ENCODE results near the gene ARRB1.

DNA sequence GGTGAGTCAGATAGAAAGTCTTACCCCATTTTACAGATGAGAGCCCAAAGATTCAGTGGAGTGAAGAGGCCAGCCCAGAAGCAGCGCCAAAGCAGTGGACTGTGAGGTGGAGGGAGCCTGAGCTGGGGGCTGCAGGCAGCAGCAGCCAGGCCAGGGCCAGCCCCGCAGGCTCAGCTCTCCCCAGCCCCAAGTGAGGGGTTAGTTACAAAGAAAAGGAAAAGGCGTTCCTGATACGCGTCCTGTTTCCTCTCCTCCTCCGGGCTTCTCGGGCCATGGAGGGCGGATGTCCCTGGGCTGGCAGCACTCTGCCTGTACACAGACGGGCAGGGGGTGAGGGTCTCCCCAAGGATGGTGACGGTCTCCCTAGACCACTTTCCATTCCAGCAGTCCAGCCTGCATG, 44.9 kb downstream of the ARRB1 start:
- TF ChIP-seq, protein P1, sequence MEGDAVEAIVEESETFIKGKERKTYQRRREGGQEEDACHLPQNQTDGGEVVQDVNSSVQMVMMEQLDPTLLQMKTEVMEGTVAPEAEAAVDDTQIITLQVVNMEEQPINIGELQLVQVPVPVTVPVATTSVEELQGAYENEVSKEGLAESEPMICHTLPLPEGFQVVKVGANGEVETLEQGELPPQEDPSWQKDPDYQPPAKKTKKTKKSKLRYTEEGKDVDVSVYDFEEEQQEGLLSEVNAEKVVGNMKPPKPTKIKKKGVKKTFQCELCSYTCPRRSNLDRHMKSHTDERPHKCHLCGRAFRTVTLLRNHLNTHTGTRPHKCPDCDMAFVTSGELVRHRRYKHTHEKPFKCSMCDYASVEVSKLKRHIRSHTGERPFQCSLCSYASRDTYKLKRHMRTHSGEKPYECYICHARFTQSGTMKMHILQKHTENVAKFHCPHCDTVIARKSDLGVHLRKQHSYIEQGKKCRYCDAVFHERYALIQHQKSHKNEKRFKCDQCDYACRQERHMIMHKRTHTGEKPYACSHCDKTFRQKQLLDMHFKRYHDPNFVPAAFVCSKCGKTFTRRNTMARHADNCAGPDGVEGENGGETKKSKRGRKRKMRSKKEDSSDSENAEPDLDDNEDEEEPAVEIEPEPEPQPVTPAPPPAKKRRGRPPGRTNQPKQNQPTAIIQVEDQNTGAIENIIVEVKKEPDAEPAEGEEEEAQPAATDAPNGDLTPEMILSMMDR (IDR thresholded peaks at IDR 0.05): no peak
- no peak for TF ChIP-seq POLR2A (IDR thresholded peaks at IDR 0.05)
